Stimulated activated naive CD8-positive, alpha-beta T cell treated with anti-CD3 and anti-CD28 coated beads, Interleukin-15, amount 100 ng/mL, for 72 hours (primary cell): ENCODE data around the gene SOX8.

ENCODE experiments used
- ATAC-seq: fragments of 150-1000 bp; cut with Tn5 transposase; 2 replicates; pipeline ENCODE4 v1.10.0; 2021; ENCODE audit warnings: mild to moderate bottlenecking, moderate library complexity
- DNase-seq, 2 donors: peaks; one replicate each; pipeline ENCODE4 v3.0.0; 2021 to 2022
- H3K27ac Mint-ChIP-seq, 2 donors: one replicate each; pipeline ENCODE4 v1.8.0; 2022; ENCODE audit warnings: mild to moderate bottlenecking in 2 of 2, mixed read lengths in 2 of 2, moderate library complexity in 2 of 2
- H3K27me3 Mint-ChIP-seq: one replicate; pipeline ENCODE4 v1.8.0; 2022; ENCODE audit warnings: mixed read lengths
- H3K4me1 Mint-ChIP-seq: one replicate; pipeline ENCODE4 v1.8.0; 2022; ENCODE audit warnings: mild to moderate bottlenecking, mixed read lengths
- H3K4me3 Mint-ChIP-seq, 2 donors: one replicate each; pipeline ENCODE4 v1.8.0; 2022; ENCODE audit warnings: mild to moderate bottlenecking in 2 of 2, mixed read lengths in 2 of 2, moderate library complexity in 1 of 2
- H3K9me3 Mint-ChIP-seq, 2 donors: one replicate each; pipeline ENCODE4 v1.8.0; 2022; ENCODE audit warnings: mixed read lengths in 2 of 2

SOX8 gene

GRCh38 chr16:975291-975690 is 6.3 kb upstream of the SOX8 start:
- Mint-ChIP-seq H3K27ac (no peak overlapping the region), H3K4me3 (no peak overlapping the region), H3K27me3 (peaks cover 8% of the 10 kb centered on the region), H3K9me3 (no peaks in the 10 kb centered on the region), H3K4me1 (peaks cover 25% of the 10 kb centered on the region)
- DNase-seq = no peak
- ATAC-seq = no peak

- peaks cover 30% of the 10 kb centered on the region for H3K4me1 Mint-ChIP-seq
- no peak overlapping the region for H3K4me3 Mint-ChIP-seq
- H3K27ac Mint-ChIP-seq = no peak overlapping the region
- ATAC-seq = peak; percentile 37
- H3K27me3 Mint-ChIP-seq = peaks cover 15% of the 10 kb centered on the region
- no peak for DNase-seq
- no peaks in the 10 kb centered on the region for H3K9me3 Mint-ChIP-seq
These were observed 5.1 kb upstream of the SOX8 start for GRCh38 chr16:976389-976931.

GRCh38 chr16:977081-977701 is 4.4 kb upstream of the SOX8 start:
- Mint-ChIP-seq H3K27ac (no peak overlapping the region), H3K4me1 (peaks cover 30% of the 10 kb centered on the region), H3K9me3 (no peaks in the 10 kb centered on the region), H3K27me3 (peaks cover 15% of the 10 kb centered on the region), H3K4me3 (no peak overlapping the region)
- DNase-seq (no peak), ATAC-seq (no peak)

- no peak for DNase-seq
- H3K9me3 Mint-ChIP-seq = no peaks in the 10 kb centered on the region
- H3K4me3 Mint-ChIP-seq = no peak overlapping the region
- H3K27ac Mint-ChIP-seq = no peak overlapping the region
- peaks cover 21% of the 10 kb centered on the region for H3K27me3 Mint-ChIP-seq
- no peak for ATAC-seq
- peaks cover 34% of the 10 kb centered on the region for H3K4me1 Mint-ChIP-seq
These were observed 3.7 kb upstream of the SOX8 start for GRCh38 chr16:977896-978295.

GRCh38 chr16:978403-978802 is 3.2 kb upstream of the SOX8 start:
- no peak overlapping the region for H3K27ac Mint-ChIP-seq
- no peak for DNase-seq
- H3K4me1 Mint-ChIP-seq = peaks cover 36% of the 10 kb centered on the region
- H3K4me3 Mint-ChIP-seq = no peak overlapping the region
- peaks cover 26% of the 10 kb centered on the region for H3K27me3 Mint-ChIP-seq
- H3K9me3 Mint-ChIP-seq = no peaks in the 10 kb centered on the region
- ATAC-seq = no peak

- H3K4me1 Mint-ChIP-seq = peaks cover 36% of the 10 kb centered on the region
- H3K27ac Mint-ChIP-seq = no peak overlapping the region
- H3K27me3 Mint-ChIP-seq = peaks cover 27% of the 10 kb centered on the region
- ATAC-seq (no peak), DNase-seq (no peak)
- H3K4me3 Mint-ChIP-seq = no peak overlapping the region
- no peaks in the 10 kb centered on the region for H3K9me3 Mint-ChIP-seq
These were observed 2.4 kb upstream of the SOX8 start for GRCh38 chr16:979147-979546.

- Mint-ChIP-seq H3K9me3 (no peaks in the 10 kb centered on the region), H3K27me3 (peaks cover 27% of the 10 kb centered on the region), H3K4me3 (peak overlapping the region in 1 of 2 donors; percentile 62), H3K27ac (no peak overlapping the region), H3K4me1 (peaks cover 36% of the 10 kb centered on the region)
- DNase-seq (no peak), ATAC-seq (no peak)
These were observed 1.5 kb upstream of the SOX8 start for GRCh38 chr16:979859-980594.

GRCh38 chr16:980595-980854 is 1.0 kb upstream of the SOX8 start:
- DNase-seq (no peak), ATAC-seq (no peak)
- H3K9me3 Mint-ChIP-seq = no peaks in the 10 kb centered on the region
- H3K27ac Mint-ChIP-seq = no peak overlapping the region
- peaks cover 27% of the 10 kb centered on the region for H3K27me3 Mint-ChIP-seq
- H3K4me1 Mint-ChIP-seq = peaks cover 35% of the 10 kb centered on the region
- H3K4me3 Mint-ChIP-seq = no peak overlapping the region

GRCh38 chr16:982145-983043 is 824 bp downstream of the SOX8 start:
- H3K4me3 Mint-ChIP-seq = peak overlapping the region; percentile 47 to 52
- no peaks in the 10 kb centered on the region for H3K9me3 Mint-ChIP-seq
- peaks cover 35% of the 10 kb centered on the region for H3K4me1 Mint-ChIP-seq
- H3K27ac Mint-ChIP-seq = no peak overlapping the region
- H3K27me3 Mint-ChIP-seq = peaks cover 27% of the 10 kb centered on the region
- no peak for DNase-seq
- no peak for ATAC-seq

- peaks cover 27% of the 10 kb centered on the region for H3K27me3 Mint-ChIP-seq
- DNase-seq (no peak), ATAC-seq (no peak)
- no peaks in the 10 kb centered on the region for H3K9me3 Mint-ChIP-seq
- H3K4me3 Mint-ChIP-seq = peak overlapping the region; percentile 47 to 52
- H3K27ac Mint-ChIP-seq = no peak overlapping the region
- peaks cover 28% of the 10 kb centered on the region for H3K4me1 Mint-ChIP-seq
These were observed 1.8 kb downstream of the SOX8 start for GRCh38 chr16:983044-984030.

- no peak overlapping the region for H3K27ac Mint-ChIP-seq
- H3K4me1 Mint-ChIP-seq = peaks cover 28% of the 10 kb centered on the region
- H3K9me3 Mint-ChIP-seq = no peaks in the 10 kb centered on the region
- peaks cover 27% of the 10 kb centered on the region for H3K27me3 Mint-ChIP-seq
- DNase-seq (no peak), ATAC-seq (no peak)
- no peak overlapping the region for H3K4me3 Mint-ChIP-seq
These were observed 2.6 kb downstream of the SOX8 start for GRCh38 chr16:984121-984694.

- H3K9me3 Mint-ChIP-seq = no peaks in the 10 kb centered on the region
- ATAC-seq = peak; percentile 13
- peaks cover 23% of the 10 kb centered on the region for H3K4me1 Mint-ChIP-seq
- no peak for DNase-seq
- peaks cover 20% of the 10 kb centered on the region for H3K27me3 Mint-ChIP-seq
- no peak overlapping the region for H3K27ac Mint-ChIP-seq
- H3K4me3 Mint-ChIP-seq = no peak overlapping the region
These were observed 3.4 kb downstream of the SOX8 start for GRCh38 chr16:984736-985636.

GRCh38 chr16:985646-986400 is 4.3 kb downstream of the SOX8 start:
- no peak overlapping the region for H3K4me3 Mint-ChIP-seq
- peaks cover 18% of the 10 kb centered on the region for H3K27me3 Mint-ChIP-seq

More at GRCh38 chr16:985646-986400, 4.3 kb downstream of the SOX8 start:
- Mint-ChIP-seq H3K9me3 (no peaks in the 10 kb centered on the region), H3K27ac (no peak overlapping the region), H3K4me1 (peaks cover 22% of the 10 kb centered on the region)
- DNase-seq = no peak
- ATAC-seq = no peak
